ENCODE results near the gene EHD3. TPM values are rescaled to one million over a fixed set of nuclear protein-coding genes. Genes with fewer than 3 reads are reported as not detected.

EHD3 gene
- total RNA-seq, 1 donor from 2014 or later, result 29.7 TPM

DNA sequence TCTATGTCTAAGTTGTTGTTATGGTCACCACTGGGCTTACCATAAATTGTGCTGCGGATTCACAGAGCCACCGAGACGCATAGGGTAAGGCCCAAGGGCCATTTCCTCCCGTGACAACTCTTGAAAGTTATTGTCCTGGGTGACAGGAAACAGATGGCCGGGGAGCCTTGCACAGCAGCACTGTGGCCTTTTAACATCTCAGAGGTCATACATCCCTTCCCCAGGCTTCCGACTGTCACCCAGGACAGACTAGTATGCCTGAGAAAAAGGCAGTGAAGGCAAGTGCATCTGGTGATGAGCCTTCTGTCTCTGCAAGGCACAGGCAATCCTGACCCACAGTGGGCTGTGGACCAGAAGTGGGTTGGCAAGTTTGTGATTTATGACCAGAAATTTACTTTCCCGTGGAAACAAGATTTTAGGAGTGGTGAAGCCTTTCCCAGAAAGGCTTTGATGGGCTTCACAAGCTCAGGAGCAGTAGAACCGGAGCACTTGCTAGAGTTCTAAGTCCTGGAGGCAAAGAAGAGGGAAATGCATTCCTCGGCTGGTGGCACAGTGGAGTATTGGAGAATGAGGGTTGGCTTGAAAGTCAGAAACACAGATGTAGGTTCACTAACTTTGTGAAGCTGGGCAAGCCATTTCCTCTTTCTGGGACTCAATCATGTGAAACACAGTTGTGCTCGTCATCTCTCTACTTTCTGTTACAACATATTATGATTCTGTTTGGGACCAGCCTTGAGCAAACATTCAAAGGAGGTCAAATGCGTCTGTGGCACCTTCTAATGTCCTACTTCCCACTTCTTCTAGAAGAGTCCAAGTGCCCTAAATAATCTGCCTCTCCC lies 14.6 kb upstream of the EHD3 start:
- TF ChIP-seq, protein P1, sequence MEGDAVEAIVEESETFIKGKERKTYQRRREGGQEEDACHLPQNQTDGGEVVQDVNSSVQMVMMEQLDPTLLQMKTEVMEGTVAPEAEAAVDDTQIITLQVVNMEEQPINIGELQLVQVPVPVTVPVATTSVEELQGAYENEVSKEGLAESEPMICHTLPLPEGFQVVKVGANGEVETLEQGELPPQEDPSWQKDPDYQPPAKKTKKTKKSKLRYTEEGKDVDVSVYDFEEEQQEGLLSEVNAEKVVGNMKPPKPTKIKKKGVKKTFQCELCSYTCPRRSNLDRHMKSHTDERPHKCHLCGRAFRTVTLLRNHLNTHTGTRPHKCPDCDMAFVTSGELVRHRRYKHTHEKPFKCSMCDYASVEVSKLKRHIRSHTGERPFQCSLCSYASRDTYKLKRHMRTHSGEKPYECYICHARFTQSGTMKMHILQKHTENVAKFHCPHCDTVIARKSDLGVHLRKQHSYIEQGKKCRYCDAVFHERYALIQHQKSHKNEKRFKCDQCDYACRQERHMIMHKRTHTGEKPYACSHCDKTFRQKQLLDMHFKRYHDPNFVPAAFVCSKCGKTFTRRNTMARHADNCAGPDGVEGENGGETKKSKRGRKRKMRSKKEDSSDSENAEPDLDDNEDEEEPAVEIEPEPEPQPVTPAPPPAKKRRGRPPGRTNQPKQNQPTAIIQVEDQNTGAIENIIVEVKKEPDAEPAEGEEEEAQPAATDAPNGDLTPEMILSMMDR (IDR thresholded peaks at IDR 0.05; ENCODE audit: borderline replicate concordance), result no peak
- no peaks in the 10 kb centered on the region for H3K4me1 ChIP-seq
- H3K9me3 ChIP-seq (replicated peaks), result no peaks in the 10 kb centered on the region
- intact Hi-C loops (cut with micrococcal nuclease), result no loop called here
- H3K36me3 ChIP-seq, result no peaks in the 10 kb centered on the region
- H3K27ac ChIP-seq (replicated peaks), result no peak overlapping the region
- H3K4me3 ChIP-seq, result no peak overlapping the region
- no peak for DNase-seq
- no peaks in the 10 kb centered on the region for H3K27me3 ChIP-seq (ENCODE audit: low read depth)

DNA sequence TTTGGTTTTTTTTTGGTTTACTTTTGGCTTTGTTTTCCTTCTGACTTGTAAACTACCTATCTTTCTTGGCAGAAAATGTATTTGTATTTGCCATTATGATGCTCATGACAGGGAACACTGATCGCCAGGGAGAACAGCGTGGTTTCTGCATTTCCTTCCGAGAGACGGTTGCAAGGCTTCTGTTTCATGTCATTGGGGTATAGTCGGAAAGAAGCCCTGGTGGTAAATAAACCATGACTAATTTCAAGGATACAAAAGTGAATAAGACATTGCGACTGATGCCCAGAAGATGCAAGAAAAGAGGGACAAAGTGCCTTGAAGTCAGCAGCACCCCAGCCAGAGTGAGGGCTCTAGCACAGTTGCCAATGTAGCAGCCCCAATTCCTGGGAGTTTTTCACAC lies 12.4 kb upstream of the EHD3 start:
- no peak for DNase-seq
- intact Hi-C loops (cut with micrococcal nuclease), result no loop called here
- Histone ChIP-seq H3K27me3 (ENCODE audit: low read depth) (no peaks in the 10 kb centered on the region), H3K4me1 (no peaks in the 10 kb centered on the region), H3K9me3 (replicated peaks) (no peaks in the 10 kb centered on the region), H3K36me3 (no peaks in the 10 kb centered on the region), H3K27ac (replicated peaks) (no peak overlapping the region), H3K4me3 (no peak overlapping the region)
- TF ChIP-seq, protein P1 (IDR thresholded peaks at IDR 0.05; ENCODE audit: borderline replicate concordance), result no peak

GRCh38 chr2:31222071-31222470 lies 11.9 kb upstream of the EHD3 start:
- Histone ChIP-seq H3K4me3 (no peak overlapping the region), H3K36me3 (no peaks in the 10 kb centered on the region), H3K9me3 (replicated peaks) (no peaks in the 10 kb centered on the region), H3K27ac (replicated peaks) (no peak overlapping the region), H3K4me1 (no peaks in the 10 kb centered on the region), H3K27me3 (ENCODE audit: low read depth) (no peaks in the 10 kb centered on the region)
- DNase-seq, result no peak
- TF ChIP-seq, protein P1 (IDR thresholded peaks at IDR 0.05; ENCODE audit: borderline replicate concordance), result no peak
- intact Hi-C loops (cut with micrococcal nuclease), result no loop called here

DNA sequence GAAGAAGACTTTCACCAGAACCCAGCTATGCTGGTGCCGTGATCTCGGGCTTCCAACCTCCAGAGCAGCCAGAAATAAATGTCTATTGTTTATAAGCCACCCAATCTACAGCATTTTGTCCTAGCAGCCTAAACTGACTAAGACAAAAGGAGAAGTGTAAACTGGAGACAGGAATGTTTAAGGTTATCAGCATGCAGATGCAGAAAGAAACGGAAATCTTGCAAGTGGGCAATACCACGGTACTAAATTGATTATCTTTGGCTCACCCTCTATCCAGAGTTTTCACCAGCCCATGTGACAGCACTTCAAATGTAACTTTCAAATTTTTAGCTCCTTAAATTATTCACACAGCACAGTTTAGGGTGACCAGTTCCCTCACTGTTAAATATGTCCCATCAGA lies 10.9 kb upstream of the EHD3 start:
- no peaks in the 10 kb centered on the region for H3K36me3 ChIP-seq
- intact Hi-C loops (cut with micrococcal nuclease), result no loop called here
- H3K9me3 ChIP-seq (replicated peaks), result no peaks in the 10 kb centered on the region
- TF ChIP-seq, protein P1 (IDR thresholded peaks at IDR 0.05; ENCODE audit: borderline replicate concordance), result no peak
- no peak for DNase-seq
- no peak overlapping the region for H3K4me3 ChIP-seq
- no peak overlapping the region for H3K27ac ChIP-seq (replicated peaks)
- peaks cover 4% of the 10 kb centered on the region for H3K4me1 ChIP-seq
- H3K27me3 ChIP-seq (ENCODE audit: low read depth), result no peaks in the 10 kb centered on the region

DNA sequence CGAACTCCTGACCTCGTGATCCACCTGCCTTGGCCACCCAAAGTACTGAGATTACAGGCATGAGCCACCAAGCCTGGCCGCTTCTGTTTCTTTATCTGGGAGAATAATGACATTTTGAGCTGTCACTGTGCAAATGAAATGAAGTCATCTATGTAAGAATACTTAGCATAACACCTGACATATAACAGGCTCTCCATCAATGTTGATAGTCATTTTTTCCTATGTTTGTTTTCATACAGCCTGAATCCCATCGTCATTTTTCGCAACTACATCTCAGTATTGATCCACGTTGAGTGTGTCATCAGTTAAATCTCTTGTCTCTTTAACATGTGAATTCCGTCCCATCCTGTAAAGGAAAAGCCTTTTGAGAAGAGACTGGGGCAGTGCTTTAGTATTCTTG lies 10.2 kb upstream of the EHD3 start:
- Histone ChIP-seq H3K4me3 (no peak overlapping the region), H3K36me3 (no peaks in the 10 kb centered on the region), H3K27me3 (ENCODE audit: low read depth) (no peaks in the 10 kb centered on the region), H3K27ac (replicated peaks) (no peak overlapping the region), H3K9me3 (replicated peaks) (no peaks in the 10 kb centered on the region), H3K4me1 (peaks cover 4% of the 10 kb centered on the region)
- intact Hi-C loops (cut with micrococcal nuclease), result no loop called here
- DNase-seq, result no peak
- TF ChIP-seq, protein P1 (IDR thresholded peaks at IDR 0.05; ENCODE audit: borderline replicate concordance), result no peak
